GM18517 (cell line): ENCODE data around the gene REM2.

ENCODE experiments used
- ATAC-seq: cut with Tn5 transposase; IDR thresholded peaks from one replicate; pipeline ENCODE4 v1.9.1; 2021; ENCODE audit warnings: mild to moderate bottlenecking, moderate library complexity; ENCODE audit not compliant: unreplicated experiment

Gene REM2

DNA sequence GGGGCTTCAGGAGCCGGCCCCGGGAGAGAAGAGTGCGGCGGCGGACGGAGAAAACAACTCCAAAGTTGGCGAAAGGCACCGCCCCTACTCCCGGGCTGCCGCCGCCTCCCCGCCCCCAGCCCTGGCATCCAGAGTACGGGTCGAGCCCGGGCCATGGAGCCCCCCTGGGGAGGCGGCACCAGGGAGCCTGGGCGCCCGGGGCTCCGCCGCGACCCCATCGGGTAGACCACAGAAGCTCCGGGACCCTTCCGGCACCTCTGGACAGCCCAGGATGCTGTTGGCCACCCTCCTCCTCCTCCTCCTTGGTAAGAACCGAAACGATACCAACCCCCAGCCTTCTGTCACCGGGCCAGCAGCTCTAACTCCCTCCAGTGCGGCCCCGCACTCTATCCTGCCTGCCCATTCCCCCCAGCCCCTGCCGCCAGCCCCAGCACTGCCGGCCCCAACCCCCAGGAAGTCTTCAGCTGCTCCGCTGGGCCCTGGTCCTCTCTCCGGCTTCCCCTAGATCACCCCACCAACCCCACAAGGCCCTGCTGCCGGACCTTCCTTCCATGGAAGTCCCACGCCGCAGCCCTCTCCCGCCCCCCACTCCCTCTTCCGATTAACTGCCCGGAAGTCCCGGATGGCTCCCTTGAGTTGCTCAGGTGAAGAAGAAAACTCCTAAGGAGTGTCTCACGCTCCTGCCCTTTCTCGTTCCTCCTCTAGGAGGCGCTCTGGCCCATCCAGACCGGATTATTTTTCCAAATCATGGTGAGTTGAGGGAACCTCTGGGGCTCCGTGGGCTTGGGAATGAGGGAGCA is 10.8 kb upstream of the REM2 start:
- peak; percentile 2 for ATAC-seq

DNA sequence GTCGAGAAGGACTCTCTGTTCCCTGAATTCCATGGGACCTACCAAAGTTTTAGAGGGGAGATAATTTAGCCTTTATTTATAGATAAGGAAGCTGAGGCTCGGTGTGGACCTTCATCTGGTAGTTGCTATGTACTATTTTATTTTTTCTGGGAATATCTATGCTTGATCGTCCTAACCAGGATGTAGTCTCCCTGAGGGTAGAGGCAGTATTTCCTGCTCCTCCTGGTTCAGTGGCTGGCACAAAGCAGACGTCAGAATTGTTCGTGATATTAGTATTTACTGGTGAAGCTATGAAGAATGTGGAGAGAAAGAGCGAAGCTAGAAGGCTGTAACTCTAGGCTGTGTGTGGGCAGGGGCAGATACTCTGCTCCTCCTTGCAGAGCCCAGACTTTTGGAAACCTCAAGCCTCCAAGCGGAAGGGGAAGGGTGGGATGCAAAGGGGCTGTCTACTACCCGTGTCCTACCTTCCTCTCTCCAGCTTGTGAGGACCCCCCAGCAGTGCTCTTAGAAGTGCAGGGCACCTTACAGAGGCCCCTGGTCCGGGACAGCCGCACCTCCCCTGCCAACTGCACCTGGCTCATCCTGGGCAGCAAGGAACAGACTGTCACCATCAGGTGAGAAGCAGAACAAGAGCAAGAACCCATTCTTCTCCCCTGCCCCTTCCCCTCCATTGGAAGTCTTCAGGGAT is 10.0 kb upstream of the REM2 start:
- no peak for ATAC-seq

GRCh38 chr14:22875003-22875747 is 7.8 kb upstream of the REM2 start:
- ATAC-seq: no peak

GRCh38 chr14:22875748-22876319 is 7.2 kb upstream of the REM2 start:
- ATAC-seq: no peak

DNA sequence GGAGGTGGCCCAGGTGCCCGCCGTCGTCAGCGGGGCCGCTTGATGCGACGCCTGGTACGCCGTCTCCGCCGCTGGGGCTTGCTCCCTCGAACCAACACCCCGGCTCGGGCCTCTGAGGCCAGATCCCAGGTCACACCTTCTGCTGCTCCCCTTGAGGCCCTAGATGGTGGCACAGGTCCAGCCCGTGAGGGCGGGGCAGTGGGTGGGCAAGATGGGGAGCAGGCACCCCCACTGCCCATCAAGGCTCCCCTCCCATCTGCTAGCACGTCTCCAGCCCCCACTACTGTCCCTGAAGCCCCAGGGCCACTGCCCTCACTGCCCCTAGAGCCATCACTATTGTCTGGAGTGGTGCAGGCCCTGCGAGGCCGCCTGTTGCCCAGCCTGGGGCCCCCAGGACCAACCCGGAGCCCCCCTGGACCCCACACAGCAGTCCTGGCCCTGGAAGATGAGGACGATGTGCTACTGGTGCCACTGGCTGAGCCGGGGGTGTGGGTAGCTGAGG is 6.0 kb upstream of the REM2 start:
- no peak for ATAC-seq

GRCh38 chr14:22878271-22879246 is 4.5 kb upstream of the REM2 start:
- ATAC-seq: no peak

DNA sequence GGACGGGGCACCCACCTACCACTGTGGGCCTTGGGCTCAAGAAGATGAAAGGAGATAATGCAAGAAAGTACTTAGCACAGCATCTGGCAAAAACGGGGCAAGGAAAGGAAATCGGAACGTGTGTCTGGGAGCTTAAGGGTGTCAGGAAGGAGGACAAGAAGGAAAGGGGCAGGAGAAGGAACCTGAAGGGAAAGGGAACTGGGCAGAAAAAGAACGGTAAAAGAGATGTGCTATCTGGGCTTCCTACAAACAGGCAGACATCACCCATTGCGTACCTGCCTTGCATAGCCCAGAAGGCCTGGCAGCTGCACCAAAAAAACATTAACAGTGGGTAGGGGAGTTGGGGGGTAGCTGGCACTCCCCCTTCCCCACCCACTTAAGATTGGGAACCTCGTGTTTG is 958 bp upstream of the REM2 start:
- no peak for ATAC-seq

- ATAC-seq: no peak
Measured at GRCh38 chr14:22882529-22883172, 371 bp upstream of the REM2 start.

DNA sequence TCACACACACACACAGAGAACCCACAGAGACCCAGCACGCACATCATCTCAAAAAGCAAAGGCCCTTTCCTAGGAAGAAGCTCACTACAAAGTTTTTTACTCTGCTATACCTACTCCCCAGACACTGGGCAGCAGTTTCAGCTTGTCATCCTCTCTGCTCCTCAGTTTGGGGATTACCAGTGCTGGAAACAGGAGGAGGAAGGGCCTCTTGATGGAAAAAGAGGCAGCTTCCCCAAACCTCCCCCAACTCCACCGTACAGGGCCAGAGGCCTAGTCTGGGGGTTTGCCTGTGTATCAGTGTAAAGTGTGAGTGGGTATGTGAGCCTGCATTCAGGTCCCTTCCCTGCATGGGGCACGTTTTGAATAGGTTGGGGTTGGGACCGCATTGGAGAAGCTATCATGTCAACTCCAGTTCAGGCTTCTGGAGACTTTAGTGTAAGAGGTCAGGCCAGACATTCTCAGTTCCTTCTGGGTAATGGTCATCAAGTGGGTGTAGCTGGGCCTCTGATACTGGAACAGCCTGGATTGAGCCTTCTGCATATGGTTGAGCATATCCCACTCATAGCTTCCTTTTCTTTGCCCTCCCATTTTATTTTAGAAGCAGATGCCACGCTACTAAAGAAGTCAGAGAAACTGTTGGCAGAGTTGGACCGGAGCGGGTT is 1.2 kb downstream of the REM2 start:
- no peak for ATAC-seq

DNA sequence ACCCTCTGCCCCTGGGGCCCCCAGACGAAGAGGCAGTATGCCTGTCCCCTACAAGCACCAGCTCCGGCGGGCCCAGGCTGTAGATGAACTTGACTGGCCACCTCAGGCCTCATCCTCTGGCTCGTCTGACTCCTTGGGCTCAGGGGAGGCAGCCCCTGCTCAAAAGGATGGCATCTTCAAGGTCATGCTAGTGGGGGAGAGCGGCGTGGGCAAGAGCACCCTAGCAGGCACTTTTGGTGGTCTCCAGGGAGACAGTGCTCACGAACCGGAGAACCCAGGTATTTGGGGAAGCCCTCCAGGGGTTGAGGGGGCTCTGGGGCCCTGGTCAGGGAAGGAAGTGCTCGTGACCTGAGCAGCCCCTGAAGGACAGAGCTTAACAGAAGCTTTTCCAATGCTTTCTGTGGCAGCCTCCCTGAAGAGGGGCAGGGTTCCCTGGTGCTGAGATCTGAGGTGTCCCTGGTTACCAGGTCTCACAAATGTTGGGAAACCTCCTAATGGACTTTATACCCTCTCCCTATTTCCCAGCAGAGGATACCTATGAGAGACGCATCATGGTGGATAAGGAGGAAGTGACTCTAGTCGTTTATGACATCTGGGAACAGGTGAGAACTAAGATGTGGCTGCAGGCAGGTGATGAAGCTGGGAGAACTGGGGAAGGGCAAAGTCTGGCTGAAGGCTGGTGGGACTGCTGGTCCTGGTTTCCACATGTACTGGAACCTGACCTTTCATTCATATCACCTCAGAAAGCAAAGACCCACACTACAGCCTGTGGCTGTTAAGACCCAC is 1.9 kb downstream of the REM2 start:
- ATAC-seq: no peak

- ATAC-seq: no peak
Measured at GRCh38 chr14:22885975-22886374, 3.0 kb downstream of the REM2 start.

DNA sequence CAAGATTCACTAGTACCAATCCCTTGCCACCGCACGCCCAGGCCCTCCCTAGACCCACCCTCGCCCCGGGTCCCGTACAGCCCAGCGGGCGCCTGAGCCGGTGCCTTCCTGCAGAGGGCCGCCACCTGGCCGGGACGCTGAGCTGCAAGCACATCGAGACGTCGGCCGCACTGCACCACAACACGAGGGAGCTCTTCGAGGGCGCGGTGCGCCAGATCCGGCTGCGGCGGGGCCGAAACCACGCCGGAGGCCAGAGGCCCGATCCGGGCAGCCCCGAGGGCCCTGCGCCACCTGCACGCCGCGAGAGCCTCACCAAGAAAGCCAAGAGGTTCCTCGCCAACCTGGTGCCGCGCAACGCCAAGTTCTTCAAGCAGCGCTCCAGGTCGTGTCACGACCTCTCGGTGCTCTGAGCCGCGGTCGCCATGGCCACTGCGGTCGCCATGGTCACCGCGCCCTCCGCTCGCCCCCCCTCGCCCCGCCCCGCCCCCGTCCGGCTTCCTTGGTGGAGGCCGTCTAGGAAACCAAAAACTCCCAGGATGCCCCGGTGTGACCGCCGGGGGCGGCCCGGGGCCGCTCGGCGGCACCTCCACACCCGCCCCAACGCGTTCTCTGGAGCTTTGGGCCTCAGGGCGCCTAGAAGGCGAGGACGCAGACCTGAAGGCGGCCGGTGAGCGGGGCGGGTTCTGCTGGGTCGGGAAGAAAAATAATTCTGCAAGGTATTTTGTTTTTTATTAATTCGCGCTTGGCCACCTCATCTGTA is 3.7 kb downstream of the REM2 start:
- ATAC-seq: peak; percentile 44

- ATAC-seq: peak; percentile 39
Measured at GRCh38 chr14:22887260-22887989, 4.4 kb downstream of the REM2 start.

DNA sequence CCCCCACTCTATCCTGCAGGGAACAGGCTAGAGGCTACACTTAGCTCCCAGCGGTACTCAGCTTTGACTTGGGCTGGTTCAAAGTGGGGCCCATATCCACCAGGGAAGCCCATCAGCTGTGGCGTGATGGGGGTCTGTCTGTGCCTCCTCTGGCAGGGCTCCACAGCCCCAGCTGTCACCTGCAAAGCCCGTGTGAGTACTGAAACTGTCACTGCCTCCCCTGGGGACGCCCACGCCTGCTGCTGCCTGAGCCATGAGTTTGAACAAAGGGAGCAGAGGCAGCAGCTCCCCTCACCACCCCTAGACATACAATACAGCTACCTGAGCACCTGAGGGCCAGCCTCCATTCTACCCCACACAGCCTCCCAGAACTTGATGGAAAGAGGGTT is 5.0 kb downstream of the REM2 start:
- peak; percentile 43 for ATAC-seq

DNA sequence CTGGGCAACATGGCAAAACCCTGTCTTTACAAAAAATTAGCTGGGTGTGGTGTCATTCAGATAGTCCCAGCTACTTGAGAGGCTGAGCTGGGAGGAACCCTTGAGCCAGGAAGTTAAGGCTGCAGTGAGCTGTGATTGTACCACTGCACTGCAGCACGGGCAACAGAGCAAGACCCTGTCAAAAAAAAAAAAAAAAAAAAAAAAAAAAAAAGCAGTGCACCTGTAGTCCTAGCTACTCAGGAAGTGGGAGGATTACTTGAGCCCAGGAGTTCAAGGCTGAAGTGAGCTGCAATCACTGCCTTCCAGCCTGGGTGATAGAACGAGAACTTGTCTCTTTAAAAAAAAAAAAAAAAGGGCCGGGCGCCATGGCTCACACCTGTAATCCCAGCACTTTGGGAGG is 5.6 kb downstream of the REM2 start:
- no peak for ATAC-seq

- ATAC-seq: no peak
Measured at GRCh38 chr14:22890416-22890815, 7.4 kb downstream of the REM2 start.

GRCh38 chr14:22892488-22892887 is 9.5 kb downstream of the REM2 start:
- ATAC-seq: no peak
